IPS DF 4.7 (cell line): ENCODE measurements around the gene PTPRT.

Experiments used
- DNase-seq: peaks from one replicate; pipeline ENCODE4 v3.0.0-alpha.2; 2013; ENCODE audit warnings: low spot score; ENCODE audit errors: extremely low read depth

Gene PTPRT

GRCh38 chr20:42635699-42636411 lies 553.9 kb downstream of the PTPRT start:
- DNase-seq, result no peak

- no peak for DNase-seq
These were observed 555.5 kb downstream of the PTPRT start for GRCh38 chr20:42634156-42634555.

- DNase-seq, result no peak
These were observed 561.0 kb downstream of the PTPRT start for GRCh38 chr20:42628683-42629082.

GRCh38 chr20:42613076-42613475 lies 576.6 kb downstream of the PTPRT start:
- no peak for DNase-seq

GRCh38 chr20:42611889-42612837 lies 577.5 kb downstream of the PTPRT start:
- DNase-seq, result no peak

- no peak for DNase-seq
These were observed 578.3 kb downstream of the PTPRT start for GRCh38 chr20:42611423-42611822.

- DNase-seq, result no peak
These were observed 579.6 kb downstream of the PTPRT start for GRCh38 chr20:42610070-42610469.

GRCh38 chr20:42609618-42610017 lies 580.1 kb downstream of the PTPRT start:
- no peak for DNase-seq

GRCh38 chr20:42604998-42605956 lies 584.4 kb downstream of the PTPRT start:
- DNase-seq, result no peak

- no peak for DNase-seq
These were observed 586.1 kb downstream of the PTPRT start for GRCh38 chr20:42603655-42604054.

- no peak for DNase-seq
These were observed 591.1 kb downstream of the PTPRT start for GRCh38 chr20:42598581-42598980.

- no peak for DNase-seq
These were observed 594.1 kb downstream of the PTPRT start for GRCh38 chr20:42595625-42596024.

- DNase-seq, result no peak
These were observed 595.0 kb downstream of the PTPRT start for GRCh38 chr20:42594659-42595058.

GRCh38 chr20:42594011-42594410 lies 595.7 kb downstream of the PTPRT start:
- no peak for DNase-seq

GRCh38 chr20:42589976-42590639 lies 599.6 kb downstream of the PTPRT start:
- DNase-seq, result no peak

- no peak for DNase-seq
These were observed 600.9 kb downstream of the PTPRT start for GRCh38 chr20:42588847-42589246.

- no peak for DNase-seq
These were observed 602.3 kb downstream of the PTPRT start for GRCh38 chr20:42587427-42587826.

GRCh38 chr20:42581311-42581710 lies 608.4 kb downstream of the PTPRT start:
- no peak for DNase-seq

- no peak for DNase-seq
These were observed 613.5 kb downstream of the PTPRT start for GRCh38 chr20:42576167-42576566.

- no peak for DNase-seq
These were observed 617.2 kb downstream of the PTPRT start for GRCh38 chr20:42572320-42573016.
